H1 (cell line): ENCODE data around the gene ZBTB20. TPM values are rescaled to one million over a fixed set of nuclear protein-coding genes. Genes with fewer than 3 reads are reported as not detected.

Experiments used
- CTCF ChIA-PET: fragments of 300-600 bp; sonication (Branson Sonifier 250); formaldehyde crosslinking; loops from one replicate; lab custom pipeline; 2021; ENCODE audit not compliant: partially characterized antibody; lab: Charles Lee
- POLR2A ChIA-PET: fragments of 300-600 bp; sonication (Branson Sonifier 250); formaldehyde crosslinking; loops from one replicate; lab custom pipeline; 2021; ENCODE audit warnings: inconsistent platforms; ENCODE audit not compliant: partially characterized antibody; lab: Charles Lee
- DNase-seq, 2 experiments: peaks; one replicate each; pipeline versions ENCODE4 v3.0.0 to v3.0.0-alpha.2; 2010 to 2022; ENCODE audit warnings: low spot score in 2 of 2, low read depth in 1 of 2, mixed read lengths in 1 of 2
- FAIRE-seq: peaks from 2 replicates; lab custom pipeline; 2011; peaks lifted over from hg19 to GRCh38; lab: Jason Lieb, UNC
- H2AFZ ChIP-seq: 2 replicates; pipeline ENCODE4 v1.8.1; 2012; ENCODE audit warnings: low read length, inconsistent platforms
- H2AK5ac ChIP-seq: 2 replicates; pipeline ENCODE4 v1.6.1; 2013; ENCODE audit warnings: low read depth, low read length
- H2BK120ac ChIP-seq: replicated peaks from 2 replicates; pipeline ENCODE3; 2013; ENCODE audit warnings: low read depth, low read length, inconsistent platforms
- H2BK12ac ChIP-seq: 2 replicates; pipeline ENCODE4 v1.6.1; 2013; ENCODE audit warnings: low read depth, low read length
- H2BK15ac ChIP-seq: 2 replicates; pipeline ENCODE4 v1.6.1; 2013; ENCODE audit warnings: low read length
- H2BK20ac ChIP-seq: 2 replicates; pipeline ENCODE4 v1.6.1; 2013; ENCODE audit warnings: low read length
- H2BK5ac ChIP-seq: 2 replicates; pipeline ENCODE4 v1.6.1; 2013; ENCODE audit warnings: low read depth, low read length
- H3K14ac ChIP-seq: 2 replicates; pipeline ENCODE4 v1.6.1; 2013; ENCODE audit warnings: inconsistent platforms; ENCODE audit not compliant: insufficient read length
- H3K18ac ChIP-seq: 2 replicates; pipeline ENCODE4 v1.6.1; 2013; ENCODE audit warnings: low read length; ENCODE audit errors: extremely low read depth
- H3K23ac ChIP-seq: 2 replicates; pipeline ENCODE4 v1.6.1; 2013; ENCODE audit warnings: inconsistent platforms; ENCODE audit not compliant: insufficient read length
- H3K23me2 ChIP-seq: 2 replicates; pipeline ENCODE4 v1.6.1; 2013; ENCODE audit warnings: low read depth, low read length
- H3K27ac ChIP-seq: 2 replicates; pipeline ENCODE4 v1.6.1; 2011; ENCODE audit warnings: low read depth, low read length, inconsistent platforms
- H3K27me3 ChIP-seq, 4 experiments: replicated peaks in 1 of 4; 1 replicate in 1 of 4; 2 replicates in 3 of 4; pipeline versions ENCODE4 v1.6.1 to v1.8.1; 2011 to 2013; ENCODE audit warnings: low read length in 3 of 4, mild to moderate bottlenecking in 3 of 4, inconsistent platforms in 2 of 4, mixed read lengths in 2 of 4, moderate library complexity in 1 of 4; ENCODE audit not compliant: control insufficient read depth in 3 of 4, insufficient read depth in 3 of 4; ENCODE audit errors: extremely low read depth in 1 of 4
- H3K36me3 ChIP-seq, 4 experiments: 2 replicates each; pipeline versions ENCODE4 v1.6.1 to v1.8.1; 2011 to 2013; ENCODE audit warnings: mild to moderate bottlenecking in 4 of 4, low read length in 3 of 4, moderate library complexity in 2 of 4, control low read depth in 1 of 4, inconsistent platforms in 1 of 4; ENCODE audit not compliant: insufficient read depth in 4 of 4, control insufficient read depth in 2 of 4
- H3K4ac ChIP-seq: replicated peaks from 2 replicates; pipeline ENCODE3; 2013; ENCODE audit warnings: low read length, low read depth, mixed read lengths, inconsistent platforms; ENCODE audit not compliant: insufficient read length
- H3K4me1 ChIP-seq, 4 experiments: replicated peaks in 1 of 4; 1 replicate in 1 of 4; 2 replicates in 3 of 4; pipeline versions ENCODE4 v1.6.1 to v1.8.1; 2011 to 2013; ENCODE audit warnings: low read length in 3 of 4, inconsistent platforms in 2 of 4, mixed read lengths in 1 of 4; ENCODE audit not compliant: insufficient read depth in 4 of 4, control insufficient read depth in 3 of 4
- H3K4me2 ChIP-seq, 2 experiments: 2 replicates each; pipeline versions ENCODE4 v1.6.1 to v1.8.1; 2011 to 2013; ENCODE audit warnings: low read depth in 2 of 2, low read length in 2 of 2, control low read depth in 1 of 2, inconsistent platforms in 1 of 2, mild to moderate bottlenecking in 1 of 2; ENCODE audit not compliant: insufficient read depth in 1 of 2
- H3K4me3 ChIP-seq, 4 experiments: fragments of 200-600, 300-600 bp in 1 of 4; sonication (generic), shearing (Covaris generic), sonication (Bioruptor Twin) in 1 of 4; 2 replicates each; pipeline versions ENCODE4 v1.5.1 to v1.8.1; 2011 to 2016; ENCODE audit warnings: low read length in 4 of 4, low read depth in 3 of 4, control low read depth in 2 of 4, inconsistent platforms in 2 of 4, mild to moderate bottlenecking in 2 of 4, mixed read lengths in 1 of 4, moderate library complexity in 1 of 4; ENCODE audit not compliant: insufficient read depth in 2 of 4; ENCODE audit errors: extremely low read depth in 1 of 4
- H3K56ac ChIP-seq: replicated peaks from 2 replicates; pipeline ENCODE3; 2013; ENCODE audit warnings: low read depth, mild to moderate bottlenecking, mixed read lengths, low read length, inconsistent platforms; ENCODE audit not compliant: insufficient read length
- H3K79me1 ChIP-seq: 2 replicates; pipeline ENCODE4 v1.6.1; 2013; ENCODE audit warnings: low read depth, low read length, control low read depth
- H3K79me2 ChIP-seq, 2 experiments: 2 replicates each; pipeline versions ENCODE4 v1.6.1 to v1.8.1; 2012 to 2013; ENCODE audit warnings: low read length in 2 of 2, mild to moderate bottlenecking in 2 of 2, inconsistent platforms in 1 of 2; ENCODE audit not compliant: insufficient read depth in 2 of 2, control insufficient read depth in 1 of 2
- H3K9ac ChIP-seq, 4 experiments: replicated peaks in 1 of 4; 1 replicate in 1 of 4; 2 replicates in 3 of 4; pipeline versions ENCODE4 v1.6.1 to v1.8.1; 2011 to 2013; ENCODE audit warnings: low read depth in 3 of 4, low read length in 3 of 4, control low read depth in 2 of 4, mild to moderate bottlenecking in 2 of 4, moderate library complexity in 2 of 4, inconsistent platforms in 1 of 4; ENCODE audit errors: extremely low read depth in 1 of 4
- H3K9me3 ChIP-seq, 2 experiments: 2 replicates each; pipeline versions ENCODE4 v1.6.1 to v1.8.1; 2012 to 2013; ENCODE audit warnings: mild to moderate bottlenecking in 2 of 2, moderate library complexity in 2 of 2, control low read depth in 1 of 2, inconsistent platforms in 1 of 2, low read depth in 1 of 2, low read length in 1 of 2, mixed read lengths in 1 of 2; ENCODE audit not compliant: insufficient read depth in 2 of 2
- H4K20me1 ChIP-seq, 2 experiments: replicated peaks in 1 of 2; 2 replicates each; pipeline versions ENCODE3 to v1.8.1; 2011 to 2013; ENCODE audit warnings: inconsistent platforms in 2 of 2, low read length in 2 of 2, mild to moderate bottlenecking in 1 of 2; ENCODE audit not compliant: insufficient read depth in 2 of 2, control insufficient read depth in 1 of 2
- H4K5ac ChIP-seq: 2 replicates; pipeline ENCODE4 v1.6.1; 2013; ENCODE audit warnings: low read length, low read depth, mixed read lengths, inconsistent platforms; ENCODE audit not compliant: insufficient read length
- H4K8ac ChIP-seq: 2 replicates; pipeline ENCODE4 v1.8.0; 2013; ENCODE audit warnings: mild to moderate bottlenecking, moderate library complexity, low read length, inconsistent platforms; ENCODE audit not compliant: insufficient read depth; ENCODE audit errors: extremely low read depth
- H4K91ac ChIP-seq: replicated peaks from 2 replicates; pipeline ENCODE3; 2013; ENCODE audit warnings: low read length, mixed read lengths, inconsistent platforms; ENCODE audit not compliant: insufficient read length
- EGR1 ChIP-seq: IDR thresholded peaks from 2 replicates; pipeline ENCODE4 v1.6.1; 2011; ENCODE audit warnings: low read depth, low read length, borderline replicate concordance
- PHF8 ChIP-seq: fragments of 200-600 bp; sonication (generic); conservative IDR thresholded peaks from 2 replicates; pipeline ENCODE4 v1.7.1; 2012; ENCODE audit warnings: low read depth, mild to moderate bottlenecking, inconsistent platforms, low read length, moderate library complexity
- POLR2AphosphoS5 ChIP-seq: IDR thresholded peaks from 2 replicates; pipeline ENCODE4 v1.6.1; 2011; ENCODE audit warnings: low read depth, low read length
- RAD21 ChIP-seq, 2 experiments: IDR thresholded peaks in 1 of 2; conservative IDR thresholded peaks in 1 of 2; 2 replicates each; pipeline ENCODE4 v1.6.1; 2011; ENCODE audit warnings: low read depth in 2 of 2, low read length in 2 of 2, improper control_type of control experiment in 1 of 2, inconsistent platforms in 1 of 2, mild to moderate bottlenecking in 1 of 2, moderate library complexity in 1 of 2
- SAP30 ChIP-seq: fragments of 300-600 bp; sonication (generic); IDR thresholded peaks from 2 replicates; pipeline ENCODE4 v1.7.1; 2012; ENCODE audit warnings: low read length, moderate library complexity, mild to moderate bottlenecking, inconsistent platforms; ENCODE audit not compliant: insufficient read depth, insufficient replicate concordance
- WGBS, 2 experiments: shearing (Covaris generic) in 1 of 2; methylation state at CpG; one replicate each; pipeline versions ENCODE4 v1.1.6 to v1.1.7; 2013 to 2015; ENCODE audit warnings: low lambda C conversion rate in 2 of 2, mixed read lengths in 2 of 2, inconsistent platforms in 1 of 2, low coverage in 1 of 2, missing lambda C conversion rate in 1 of 2; ENCODE audit not compliant: insufficient replicate concordance in 2 of 2, insufficient coverage in 1 of 2, insufficient read length in 1 of 2; ENCODE audit errors: extremely low coverage in 1 of 2, missing lambda C conversion rate in 1 of 2; 5-methylcytosine and 5-hydroxymethylcytosine counted together
- polyA plus RNA-seq, 7 experiments: library from polyadenylated mRNA; depleted of rRNA in 3 of 7; stranded (reverse) in 5 of 7; unstranded in 2 of 7; fragments of >200 nt in 5 of 7; fragments of 200-250 nt in 2 of 7; gene quantifications; 1 replicate in 5 of 7; 2 replicates in 1 of 7; 4 replicates in 1 of 7; pipeline versions ENCODE4 v1.2.1 to v1.2.3, GENCODE V29; 2011 to 2013; ENCODE audit warnings: missing spikeins in 2 of 7, mixed read lengths in 2 of 7
- total RNA-seq: library from RNA; stranded (reverse); fragmentation: NEBNext Ultra II Directional; extraction: Animal tissue kit (Norgen Biotek cat#: 25700); gene quantifications from 2 replicates; pipeline ENCODE4 v1.2.1, GENCODE V29; 2021
- TF ChIP-seq, protein P1 (sequence below): IDR thresholded peaks from 2 replicates; pipeline ENCODE4 v1.6.1; 2012; ENCODE audit warnings: low read length, inconsistent platforms
- TF ChIP-seq, protein P2 (sequence below): IDR thresholded peaks from 2 replicates; pipeline ENCODE4 v1.6.1; 2012; ENCODE audit warnings: inconsistent platforms
- TF ChIP-seq, protein P3 (sequence below): IDR thresholded peaks from 2 replicates; pipeline ENCODE4 v1.6.1; 2011; ENCODE audit warnings: low read depth, mild to moderate bottlenecking, low read length; ENCODE audit not compliant: insufficient read depth
- TF ChIP-seq, protein P4 (sequence below): IDR thresholded peaks from 2 replicates; pipeline ENCODE4 v1.6.1; 2011; ENCODE audit warnings: low read length, improper control_type of control experiment

ZBTB20 gene
- total and polyA plus RNA-seq, 2 of the 8 experiments (the other 6 are each of a cell fraction or from before 2014, with no cell fraction given), result 0.35 to 1.3 TPM

DNA sequence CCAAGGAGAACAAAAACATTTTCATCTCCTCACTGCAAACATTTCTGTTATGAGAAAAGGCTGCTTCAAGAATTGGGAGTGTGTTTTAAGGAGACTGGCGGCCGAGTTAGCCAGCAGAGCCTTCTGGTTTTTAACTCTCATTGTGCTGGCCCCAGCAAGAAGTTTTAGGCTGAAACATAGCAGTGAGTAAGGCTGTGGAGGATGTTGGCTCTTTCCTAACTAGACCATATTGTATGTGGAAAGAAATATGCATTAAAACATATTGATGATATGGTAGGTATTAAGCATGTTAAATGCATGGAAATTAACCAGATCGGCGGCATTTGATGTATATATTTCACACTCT, 762.6 kb downstream of the ZBTB20 start:
- Histone ChIP-seq H3K23me2 (no peaks in the 10 kb centered on the region), H3K4me3 (no peak overlapping the region), H2BK15ac (no peak overlapping the region), H2BK20ac (no peak overlapping the region), H2AFZ (peak overlapping the region; percentile 45; the same call in 1 of the 2 replicates), H2BK5ac (no peak overlapping the region), H3K79me1 (no peaks in the 10 kb centered on the region), H3K79me2 (no peaks in the 10 kb centered on the region), H4K91ac (no peak overlapping the region), H2BK12ac (no peak overlapping the region), H3K4me1 (peaks cover 0 to 2% (median 0%) of the 10 kb centered on the region in 4 experiments; a peak in 1 of 7 replicates), H2BK120ac (no peak overlapping the region), H2AK5ac (no peak overlapping the region), H3K9ac (no peak overlapping the region), H3K4me2 (no peak overlapping the region), H3K4ac (no peak overlapping the region), H4K5ac (no peak overlapping the region), H3K9me3 (no peaks in the 10 kb centered on the region), H3K18ac (no peak overlapping the region), H4K20me1 (no peaks in the 10 kb centered on the region), H4K8ac (no peak overlapping the region), H3K36me3 (no peaks in the 10 kb centered on the region), H3K14ac (no peak overlapping the region), H3K27ac (no peak overlapping the region), H3K56ac (no peak overlapping the region), H3K27me3 (no peaks in the 10 kb centered on the region), H3K23ac (no peak overlapping the region)
- FAIRE-seq (no peak), DNase-seq (no peak)
- ChIA-PET CTCF (interaction anchor here (0.6 to 5.1 kb wide), 43 partner anchors 9 to 1594 kb away, joined by 3 to 67 read pairs (median 4); partner anchors contain the start of genes CCDC191 and QTRT2), POLR2A (interaction anchor here (0.7 kb wide), 1 partner anchor 144 kb away, joined by 4 read pairs; no protein-coding TSS in a partner anchor)
- 85% methylated on average over 4 of the region's 4 CpGs; no CpG with 5 or more reads in 1 of the 2 experiments for WGBS, 2 experiments
- TF ChIP-seq, protein P1, sequence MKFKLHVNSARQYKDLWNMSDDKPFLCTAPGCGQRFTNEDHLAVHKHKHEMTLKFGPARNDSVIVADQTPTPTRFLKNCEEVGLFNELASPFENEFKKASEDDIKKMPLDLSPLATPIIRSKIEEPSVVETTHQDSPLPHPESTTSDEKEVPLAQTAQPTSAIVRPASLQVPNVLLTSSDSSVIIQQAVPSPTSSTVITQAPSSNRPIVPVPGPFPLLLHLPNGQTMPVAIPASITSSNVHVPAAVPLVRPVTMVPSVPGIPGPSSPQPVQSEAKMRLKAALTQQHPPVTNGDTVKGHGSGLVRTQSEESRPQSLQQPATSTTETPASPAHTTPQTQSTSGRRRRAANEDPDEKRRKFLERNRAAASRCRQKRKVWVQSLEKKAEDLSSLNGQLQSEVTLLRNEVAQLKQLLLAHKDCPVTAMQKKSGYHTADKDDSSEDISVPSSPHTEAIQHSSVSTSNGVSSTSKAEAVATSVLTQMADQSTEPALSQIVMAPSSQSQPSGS, result no peak
- TF ChIP-seq, protein P2, sequence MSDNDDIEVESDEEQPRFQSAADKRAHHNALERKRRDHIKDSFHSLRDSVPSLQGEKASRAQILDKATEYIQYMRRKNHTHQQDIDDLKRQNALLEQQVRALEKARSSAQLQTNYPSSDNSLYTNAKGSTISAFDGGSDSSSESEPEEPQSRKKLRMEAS, result no peak
- TF ChIP-seq EGR1 (no peak), RAD21 (IDR thresholded peaks at IDR 0.05 in 1 of 2, conservative IDR thresholded peaks at IDR 0.05 in 1 of 2; ENCODE audit: low read depth in 2 of 2, low read length in 2 of 2) (no peak), PHF8 (no peak), SAP30 (no peak), POLR2AphosphoS5 (no peak)
- TF ChIP-seq, protein P3, sequence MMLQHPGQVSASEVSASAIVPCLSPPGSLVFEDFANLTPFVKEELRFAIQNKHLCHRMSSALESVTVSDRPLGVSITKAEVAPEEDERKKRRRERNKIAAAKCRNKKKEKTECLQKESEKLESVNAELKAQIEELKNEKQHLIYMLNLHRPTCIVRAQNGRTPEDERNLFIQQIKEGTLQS, result no peak
- TF ChIP-seq, protein P4, sequence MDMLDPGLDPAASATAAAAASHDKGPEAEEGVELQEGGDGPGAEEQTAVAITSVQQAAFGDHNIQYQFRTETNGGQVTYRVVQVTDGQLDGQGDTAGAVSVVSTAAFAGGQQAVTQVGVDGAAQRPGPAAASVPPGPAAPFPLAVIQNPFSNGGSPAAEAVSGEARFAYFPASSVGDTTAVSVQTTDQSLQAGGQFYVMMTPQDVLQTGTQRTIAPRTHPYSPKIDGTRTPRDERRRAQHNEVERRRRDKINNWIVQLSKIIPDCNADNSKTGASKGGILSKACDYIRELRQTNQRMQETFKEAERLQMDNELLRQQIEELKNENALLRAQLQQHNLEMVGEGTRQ, result no peak
